ENCODE data around the gene LEPR. TPM values are rescaled to one million over a fixed set of nuclear protein-coding genes. Genes with fewer than 3 reads are reported as not detected.

LEPR gene
- total and polyA plus RNA-seq, 2 donors (not counting 1 experiment from before 2014, with no cell fraction given) = 8.0 to 20.1 TPM

- Histone ChIP-seq H3K27ac (ENCODE audit: insufficient read depth, low read length) (no peak overlapping the region), H3K9me3 (ENCODE audit: control insufficient read depth, insufficient read depth, low read depth, low read length) (no peaks in the 10 kb centered on the region), H3K4me1 (ENCODE audit: control insufficient read depth, extremely low read depth, insufficient read depth, low read length) (peaks cover 2% of the 10 kb centered on the region), H3K27me3 (ENCODE audit: control insufficient read depth, insufficient read depth, low read length) (no peaks in the 10 kb centered on the region), H3K79me2 (ENCODE audit: control insufficient read depth, insufficient read depth, low read length) (no peaks in the 10 kb centered on the region), H3K4me3 (replicated peaks in 1 of 4; ENCODE audit: control extremely low read depth in 1 of 4, insufficient read depth in 1 of 4, low read depth in 3 of 4, low read length in 4 of 4) (no peak overlapping the region), H3K4me2 (ENCODE audit: extremely low read depth, insufficient read depth, low read length) (no peak overlapping the region), H3K9ac (ENCODE audit: insufficient read depth, low read length) (no peak overlapping the region), H4K20me1 (ENCODE audit: control insufficient read depth, extremely low read depth, insufficient read depth, low read length) (no peaks in the 10 kb centered on the region), H3K36me3 (ENCODE audit: control insufficient read depth, insufficient read depth, low read length) (no peaks in the 10 kb centered on the region), H2AFZ (ENCODE audit: low read length) (no peak overlapping the region)
- TF ChIP-seq CTCF (conservative IDR thresholded peaks at IDR 0.05 in 1 of 2, IDR thresholded peaks at IDR 0.05 in 1 of 2; ENCODE audit: low read depth in 1 of 2, low read length in 2 of 2) = no peak
- no peak for TF ChIP-seq EZH2 (IDR thresholded peaks at IDR 0.05; ENCODE audit: low read length, missing control alignments)
- no peak for DNase-seq (ENCODE audit: low read depth in 2 of 2)
Observed at GRCh38 chr1:65440322-65440900, 19.9 kb downstream of the LEPR start.

DNA sequence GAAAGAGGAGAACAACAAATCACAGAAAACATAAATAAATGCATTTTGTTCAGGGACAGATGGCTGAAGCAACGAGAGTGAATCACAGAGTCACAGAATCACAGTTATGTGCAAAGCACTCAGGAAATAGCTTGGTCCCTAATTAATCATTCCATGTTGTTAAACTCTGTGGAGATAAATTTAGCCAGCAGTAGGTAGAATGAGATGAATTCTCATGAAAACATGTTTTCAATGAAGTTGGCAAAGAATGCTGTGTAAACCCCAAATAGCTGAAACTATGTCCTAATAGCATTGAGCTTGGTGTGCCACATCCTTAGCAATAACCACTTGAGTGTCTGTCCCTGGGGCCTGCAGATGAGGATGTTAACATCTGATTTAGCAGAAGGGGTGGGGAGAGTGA lies 20.4 kb downstream of the LEPR start:
- TF ChIP-seq EZH2 (IDR thresholded peaks at IDR 0.05; ENCODE audit: low read length, missing control alignments) (no peak), CTCF (conservative IDR thresholded peaks at IDR 0.05 in 1 of 2, IDR thresholded peaks at IDR 0.05 in 1 of 2; ENCODE audit: low read depth in 1 of 2, low read length in 2 of 2) (no peak)
- Histone ChIP-seq H3K9me3 (ENCODE audit: control insufficient read depth, insufficient read depth, low read depth, low read length) (no peaks in the 10 kb centered on the region), H3K4me2 (ENCODE audit: extremely low read depth, insufficient read depth, low read length) (no peak overlapping the region), H3K27me3 (ENCODE audit: control insufficient read depth, insufficient read depth, low read length) (no peaks in the 10 kb centered on the region), H4K20me1 (ENCODE audit: control insufficient read depth, extremely low read depth, insufficient read depth, low read length) (no peaks in the 10 kb centered on the region), H3K79me2 (ENCODE audit: control insufficient read depth, insufficient read depth, low read length) (no peaks in the 10 kb centered on the region), H3K36me3 (ENCODE audit: control insufficient read depth, insufficient read depth, low read length) (no peaks in the 10 kb centered on the region), H3K4me1 (ENCODE audit: control insufficient read depth, extremely low read depth, insufficient read depth, low read length) (peaks cover 2% of the 10 kb centered on the region), H3K27ac (ENCODE audit: insufficient read depth, low read length) (no peak overlapping the region), H2AFZ (ENCODE audit: low read length) (no peak overlapping the region), H3K4me3 (replicated peaks in 1 of 4; ENCODE audit: control extremely low read depth in 1 of 4, insufficient read depth in 1 of 4, low read depth in 3 of 4, low read length in 4 of 4) (no peak overlapping the region), H3K9ac (ENCODE audit: insufficient read depth, low read length) (no peak overlapping the region)
- peak in 1 of 2 donors; percentile 69 for DNase-seq (ENCODE audit: low read depth in 2 of 2)

DNA sequence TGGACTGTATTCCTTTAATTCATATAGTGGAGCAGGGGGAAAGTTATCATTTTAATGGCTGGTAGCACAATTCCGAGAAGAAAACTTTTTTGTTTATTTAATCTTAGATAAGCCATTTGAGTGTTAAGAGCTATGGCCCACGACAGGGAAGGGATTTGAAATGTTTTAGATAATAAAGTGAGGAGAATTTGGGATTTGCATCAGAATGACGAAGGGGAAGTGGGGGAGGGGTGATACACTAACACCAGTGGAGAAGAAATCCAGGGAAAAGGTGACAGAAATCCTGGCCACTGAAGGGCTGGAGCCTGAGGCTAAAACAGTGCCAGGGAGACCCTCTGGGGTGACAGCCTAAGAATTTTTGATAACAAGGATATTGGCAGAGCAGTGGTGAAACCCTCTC lies 21.0 kb downstream of the LEPR start:
- H2AFZ ChIP-seq (ENCODE audit: low read length) = no peak overlapping the region
- H3K4me2 ChIP-seq (ENCODE audit: extremely low read depth, insufficient read depth, low read length) = no peak overlapping the region
- H3K9me3 ChIP-seq (ENCODE audit: control insufficient read depth, insufficient read depth, low read depth, low read length) = no peaks in the 10 kb centered on the region
- H3K27ac ChIP-seq (ENCODE audit: insufficient read depth, low read length) = no peak overlapping the region
- no peaks in the 10 kb centered on the region for H3K4me1 ChIP-seq (ENCODE audit: control insufficient read depth, extremely low read depth, insufficient read depth, low read length)
- H3K79me2 ChIP-seq (ENCODE audit: control insufficient read depth, insufficient read depth, low read length) = no peaks in the 10 kb centered on the region
- no peak overlapping the region for H3K4me3 ChIP-seq (replicated peaks in 1 of 4; ENCODE audit: control extremely low read depth in 1 of 4, insufficient read depth in 1 of 4, low read depth in 3 of 4, low read length in 4 of 4)
- no peak overlapping the region for H3K9ac ChIP-seq (ENCODE audit: insufficient read depth, low read length)
- peak in 1 of 2 donors; percentile 38 for DNase-seq (ENCODE audit: low read depth in 2 of 2)
- H3K27me3 ChIP-seq (ENCODE audit: control insufficient read depth, insufficient read depth, low read length) = no peaks in the 10 kb centered on the region
- no peaks in the 10 kb centered on the region for H3K36me3 ChIP-seq (ENCODE audit: control insufficient read depth, insufficient read depth, low read length)
- H4K20me1 ChIP-seq (ENCODE audit: control insufficient read depth, extremely low read depth, insufficient read depth, low read length) = no peaks in the 10 kb centered on the region
- TF ChIP-seq CTCF (conservative IDR thresholded peaks at IDR 0.05 in 1 of 2, IDR thresholded peaks at IDR 0.05 in 1 of 2; ENCODE audit: low read depth in 1 of 2, low read length in 2 of 2) (no peak), EZH2 (IDR thresholded peaks at IDR 0.05; ENCODE audit: low read length, missing control alignments) (no peak)
